Measurements from ENCODE around the gene ACTR10. TPM values are rescaled to one million over a fixed set of nuclear protein-coding genes. Genes with fewer than 3 reads are reported as not detected.

Gene ACTR10
- total RNA-seq, 1 donor from 2014 or later: 65.6 TPM

DNA sequence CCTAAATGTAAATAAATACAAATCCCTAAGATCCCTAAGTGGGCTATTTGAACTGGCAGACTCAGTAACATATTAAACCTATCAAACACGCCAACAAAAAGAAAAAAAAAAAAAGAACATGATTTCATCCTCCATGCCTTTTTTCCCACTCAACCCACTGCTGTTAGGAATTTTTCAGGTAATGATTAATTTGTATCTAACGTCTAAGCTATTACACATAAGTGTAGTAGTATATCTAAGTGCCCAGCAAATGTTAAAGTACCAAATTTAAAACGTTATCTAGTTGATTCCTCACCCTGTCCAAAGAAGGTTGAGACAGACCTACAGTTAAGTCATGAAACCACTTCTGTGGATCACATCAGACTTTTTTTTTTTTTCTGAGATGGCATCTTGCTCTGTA lies 82.0 kb downstream of the ACTR10 start:
- no peak for DNase-seq

GRCh38 chr14:58282925-58283593 lies 83.1 kb downstream of the ACTR10 start:
- DNase-seq: no peak

- DNase-seq: no peak
These were observed 83.8 kb downstream of the ACTR10 start for GRCh38 chr14:58283730-58284129.

DNA sequence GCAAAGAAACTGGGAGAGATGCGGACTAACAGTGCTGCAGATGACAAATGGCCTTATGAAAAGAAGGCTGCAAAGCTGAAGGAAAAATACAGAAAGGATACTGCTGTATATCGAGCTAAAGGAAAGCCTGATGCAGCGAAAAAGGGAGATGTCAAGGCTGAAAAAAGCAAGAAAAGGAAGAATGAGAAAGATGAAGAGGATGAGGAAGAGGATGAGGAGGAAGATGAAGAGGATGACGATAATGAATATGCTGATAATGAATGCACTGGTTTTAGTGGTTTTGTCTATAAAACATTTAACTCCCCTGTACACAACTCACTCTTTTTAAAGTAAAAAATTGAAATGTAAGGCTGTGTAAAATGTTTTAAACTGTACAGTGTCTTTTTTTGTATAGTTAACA lies 85.2 kb downstream of the ACTR10 start:
- no peak for DNase-seq

Small RNAs within 50 kb of the gene (small RNA-seq; reads per million reads assigned to genes)
- not detected for gene RN7SL598P (ENCODE audit: low replicate concordance)

Other genes starting within 250 kb of the ACTR10 start
- 13.8 TPM for gene ARMH4, start 47.9 kb upstream of the ACTR10 start, total RNA-seq
- 54.5 TPM for gene PSMA3, start 44.7 kb downstream of the ACTR10 start, total RNA-seq
- gene ARID4A, start 98.4 kb downstream of the ACTR10 start, total RNA-seq: 31.6 TPM
- not detected for gene TOMM20L, start 195.8 kb downstream of the ACTR10 start, total RNA-seq
- gene TIMM9, start 227.4 kb downstream of the ACTR10 start, total RNA-seq: 34.7 TPM
- gene KIAA0586, start 227.6 kb downstream of the ACTR10 start, total RNA-seq: 21.0 TPM

Measured in skin of body (tissue), 3 donors.